Tibial nerve (tissue), 4 donors: Measurements from ENCODE around the gene TENM4.

Source experiments
- CTCF ChIP-seq, 5 experiments: fragments of 200-600 bp in 3 of 5; fragments of 450-650 bp in 2 of 5; sonication (generic) in 3 of 5; IDR thresholded peaks; one replicate each; pipeline ENCODE4 v1.5.1; 2016 to 2019; ENCODE audit warnings: antibody characterized with exemption in 5 of 5, mild to moderate bottlenecking in 3 of 5, moderate library complexity in 2 of 5
- EP300 ChIP-seq, 2 donors: sonication (generic); formaldehyde crosslinking; IDR thresholded peaks; one replicate each; pipeline ENCODE4 v1.6.1; 2017; ENCODE audit warnings: antibody characterized with exemption in 2 of 2, mild to moderate bottlenecking in 1 of 2
- POLR2A ChIP-seq, 2 donors: fragments of 450-650 bp; IDR thresholded peaks; one replicate each; pipeline ENCODE4 v1.6.1; 2017; ENCODE audit warnings: antibody characterized with exemption in 2 of 2, mild to moderate bottlenecking in 2 of 2, moderate library complexity in 2 of 2

GRCh38 chr11:79439410-79439885 is 1.4 kb downstream of the TENM4 start:
- TF ChIP-seq CTCF (IDR thresholded peaks at IDR 0.05): no peak
- no peak for TF ChIP-seq POLR2A (IDR thresholded peaks at IDR 0.05)
- no peak for TF ChIP-seq EP300 (IDR thresholded peaks at IDR 0.05)
